NCI-H2196 treated with DMSO at 0.1 percent for 48 hours (cell line): ENCODE data around the gene ZNF205.
A peak's percentile ranks its signal among the peaks of the same experiment; 100 is the strongest.
"Not testable (repeated sequence)": the region's sequence is repeated elsewhere in the genome, so short reads cannot be mapped to it uniquely, and the experiment has no call there.

Experiments
- DNase-seq: peaks from one replicate; lab custom pipeline; 2025; ENCODE audit not compliant: unreplicated experiment; lab: John Stamatoyannopoulos, UW

ZNF205 gene

GRCh38 chr16:3131755-3132377, 19.5 kb downstream of the ZNF205 start:
- DNase-seq, result peak; percentile 50

GRCh38 chr16:3133844-3134243, 21.5 kb downstream of the ZNF205 start:
- DNase-seq, result no peak

GRCh38 chr16:3134338-3135125, 22.1 kb downstream of the ZNF205 start, which contains the start of gene ZNF213:
ZNF213 (plus strand) TSS chr16:3135029; CDS start chr16:3137281, 2,252 bp downstream.
- DNase-seq, result peak; percentile 98

- no peak for DNase-seq
Measured at GRCh38 chr16:3135126-3135715, 22.8 kb downstream of the ZNF205 start.

GRCh38 chr16:3137267-3137666, 24.9 kb downstream of the ZNF205 start:
- DNase-seq, result no peak

- DNase-seq, result no peak
Measured at GRCh38 chr16:3138342-3138741, 26.0 kb downstream of the ZNF205 start.

- DNase-seq, result no peak
Measured at GRCh38 chr16:3138823-3139426, 26.5 kb downstream of the ZNF205 start.

- DNase-seq, result not testable (repeated sequence)
Measured at GRCh38 chr16:3139561-3139960, 27.2 kb downstream of the ZNF205 start.

- DNase-seq, result no peak
Measured at GRCh38 chr16:3140603-3141427, 28.4 kb downstream of the ZNF205 start.

GRCh38 chr16:3141781-3142311, 29.5 kb downstream of the ZNF205 start:
- no peak for DNase-seq

GRCh38 chr16:3142327-3142726, 29.9 kb downstream of the ZNF205 start:
- DNase-seq, result no peak

GRCh38 chr16:3142770-3143169, 30.4 kb downstream of the ZNF205 start:
- no peak for DNase-seq

- DNase-seq, result no peak
Measured at GRCh38 chr16:3143189-3143588, 30.8 kb downstream of the ZNF205 start.

GRCh38 chr16:3143598-3144320, 31.4 kb downstream of the ZNF205 start:
- DNase-seq, result no peak

- no peak for DNase-seq
Measured at GRCh38 chr16:3144321-3144983, 32.1 kb downstream of the ZNF205 start.

GRCh38 chr16:3145151-3145550, 32.8 kb downstream of the ZNF205 start:
- no peak for DNase-seq

GRCh38 chr16:3145660-3146059, 33.3 kb downstream of the ZNF205 start:
- DNase-seq, result no peak

GRCh38 chr16:3147046-3147756, 34.8 kb downstream of the ZNF205 start:
- no peak for DNase-seq

- DNase-seq, result no peak
Measured at GRCh38 chr16:3147757-3148104, 35.3 kb downstream of the ZNF205 start.
